DND-41 (cell line): Measurements from ENCODE around the gene ESF1.

Experiments used
- ATAC-seq: fragments of 200-7000 bp; cut with Tn5 transposase; 3 replicates; pipeline ENCODE4 v1.9.1; 2021; ENCODE audit warnings: low read depth; ENCODE audit not compliant: insufficient read depth
- DNase-seq: peaks from one replicate; pipeline ENCODE4 v3.0.0-alpha.2; 2020
- H2AFZ ChIP-seq: 2 replicates; pipeline ENCODE4 v1.6.0; 2012; ENCODE audit warnings: low read depth, low read length
- H3K27ac ChIP-seq: 2 replicates; pipeline ENCODE4 v1.5.1; 2012; ENCODE audit warnings: low read length, inconsistent platforms
- H3K27me3 ChIP-seq: fragments of 200-600 bp; sonication (generic); 2 replicates; pipeline ENCODE4 v1.6.0; 2012; ENCODE audit warnings: low read length, mild to moderate bottlenecking, inconsistent platforms; ENCODE audit not compliant: insufficient read depth, poor library complexity
- H3K36me3 ChIP-seq: 2 replicates; pipeline ENCODE4 v1.5.1; 2012; ENCODE audit warnings: low read length, inconsistent platforms; ENCODE audit not compliant: insufficient read depth
- H3K4me1 ChIP-seq: 2 replicates; pipeline ENCODE4 v1.5.1; 2012; ENCODE audit warnings: mild to moderate bottlenecking, low read length; ENCODE audit not compliant: insufficient read depth
- H3K4me2 ChIP-seq: 2 replicates; pipeline ENCODE4 v1.6.0; 2012; ENCODE audit warnings: mild to moderate bottlenecking, moderate library complexity, low read length, inconsistent platforms; ENCODE audit not compliant: insufficient read depth
- H3K4me3 ChIP-seq, 2 experiments: fragments of 200-600 bp in 1 of 2; shearing (Covaris generic) in 1 of 2; 2 replicates each; pipeline ENCODE4 v1.5.1; 2012 to 2016; ENCODE audit warnings: inconsistent platforms in 2 of 2, low read length in 2 of 2, mild to moderate bottlenecking in 2 of 2, low read depth in 1 of 2, moderate library complexity in 1 of 2
- H3K79me2 ChIP-seq: 2 replicates; pipeline ENCODE4 v1.6.0; 2012; ENCODE audit warnings: low read length, inconsistent platforms; ENCODE audit not compliant: insufficient read depth
- H3K9ac ChIP-seq: 2 replicates; pipeline ENCODE4 v1.6.0; 2012; ENCODE audit warnings: low read depth, mild to moderate bottlenecking, inconsistent platforms, low read length, moderate library complexity
- H3K9me3 ChIP-seq: 2 replicates; pipeline ENCODE4 v1.5.1; 2012; ENCODE audit warnings: low read length, moderate library complexity, mild to moderate bottlenecking, inconsistent platforms; ENCODE audit not compliant: insufficient read depth, severe bottlenecking
- H4K20me1 ChIP-seq: 2 replicates; pipeline ENCODE4 v1.6.0; 2012; ENCODE audit warnings: low read length; ENCODE audit not compliant: insufficient read depth
- CTCF ChIP-seq: IDR thresholded peaks from 2 replicates; pipeline ENCODE4 v1.5.1; 2012; ENCODE audit warnings: borderline replicate concordance, low read length, moderate library complexity, mild to moderate bottlenecking; ENCODE audit not compliant: poor library complexity, severe bottlenecking; ENCODE audit errors: extremely low read depth
- EZH2 ChIP-seq: IDR thresholded peaks from 3 replicates; pipeline ENCODE4 v1.6.1; 2012; ENCODE audit warnings: borderline replicate concordance, low read depth, mild to moderate bottlenecking, moderate library complexity, low read length, inconsistent platforms; ENCODE audit not compliant: severe bottlenecking

The ESF1 gene

DNA sequence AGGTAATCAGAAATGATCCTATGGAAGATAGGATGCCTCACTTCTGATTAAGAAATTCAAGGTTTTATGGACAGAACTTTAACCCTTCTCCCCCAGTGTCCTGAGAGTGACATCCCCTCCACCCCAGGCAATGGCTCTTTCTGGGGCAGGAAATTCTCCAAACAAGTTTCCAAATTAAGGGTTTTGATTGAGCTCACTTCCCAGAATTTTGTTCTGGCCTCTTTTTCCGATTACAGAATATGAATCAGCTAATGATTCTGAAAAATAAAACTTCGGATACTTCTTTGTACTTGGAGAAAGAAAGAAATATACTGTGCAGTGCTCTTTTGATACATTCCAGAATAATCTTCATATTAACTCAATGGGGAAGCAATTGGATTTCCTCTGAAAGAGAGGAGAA, 113.2 kb downstream of the ESF1 start:
- no peak overlapping the region for H3K9ac ChIP-seq

GRCh38 chr20:13670160-13670559, 114.6 kb downstream of the ESF1 start:
- DNase-seq (peak; percentile 90), ATAC-seq (peak; percentile 97)
- Histone ChIP-seq H4K20me1 (no peaks in the 10 kb centered on the region), H3K4me1 (peaks cover 38% of the 10 kb centered on the region), H3K79me2 (no peaks in the 10 kb centered on the region), H3K27me3 (no peaks in the 10 kb centered on the region), H3K27ac (peak overlapping the region; percentile 75), H3K9me3 (peaks cover 7% of the 10 kb centered on the region), H2AFZ (peak overlapping the region; percentile 62; the same call in 1 of the 2 replicates), H3K36me3 (no peaks in the 10 kb centered on the region), H3K9ac (peak overlapping the region; percentile 22), H3K4me3 (no peak overlapping the region), H3K4me2 (peak overlapping the region; percentile 28)
- TF ChIP-seq CTCF (no peak), EZH2 (no peak)

More for the DNA sequence above, 113.2 kb downstream of the ESF1 start:
- DNase-seq (no peak), ATAC-seq (no peak)
- Histone ChIP-seq H2AFZ (peak overlapping the region; percentile 62; the same call in 1 of the 2 replicates), H4K20me1 (no peaks in the 10 kb centered on the region), H3K9me3 (peaks cover 7% of the 10 kb centered on the region), H3K4me3 (no peak overlapping the region), H3K27me3 (no peaks in the 10 kb centered on the region), H3K79me2 (no peaks in the 10 kb centered on the region), H3K4me2 (no peak overlapping the region), H3K4me1 (peaks cover 41% of the 10 kb centered on the region), H3K27ac (peak overlapping the region; percentile 75), H3K36me3 (no peaks in the 10 kb centered on the region)
- TF ChIP-seq CTCF (no peak), EZH2 (no peak)

DNA sequence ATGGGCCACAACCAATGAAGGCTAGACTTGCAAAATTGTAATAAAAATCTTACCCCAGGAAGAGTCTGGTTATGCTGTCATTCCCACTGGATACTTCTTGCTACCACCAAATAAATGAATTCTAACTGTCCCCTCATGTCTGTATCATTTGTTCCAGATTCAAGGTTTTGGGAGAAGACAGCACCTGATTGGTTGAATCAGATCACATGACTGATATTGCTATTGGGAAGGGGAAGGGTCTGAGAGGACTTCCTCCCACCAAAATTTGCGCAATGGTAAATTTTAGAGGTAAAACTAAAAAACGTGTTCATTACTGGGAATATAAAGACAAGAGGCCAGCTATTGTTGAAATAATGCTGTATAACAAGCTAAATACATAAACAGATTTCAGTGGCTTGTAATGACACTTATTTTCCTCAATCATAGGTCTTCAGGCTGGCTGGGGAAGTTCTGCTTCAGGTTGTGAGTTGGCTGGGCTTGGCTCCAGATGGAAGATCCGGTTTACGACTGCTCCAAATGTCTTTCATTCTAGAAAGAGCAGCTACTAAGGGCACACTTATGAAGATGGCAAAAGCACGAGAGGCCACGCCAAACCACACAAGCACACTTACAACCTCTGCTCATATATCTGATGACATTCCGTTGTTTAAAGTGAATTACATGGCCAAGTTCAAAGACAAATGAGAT, 118.9 kb downstream of the ESF1 start:
- ATAC-seq = no peak
- DNase-seq = no peak
- Histone ChIP-seq H3K4me3 (no peak overlapping the region), H3K27ac (no peak overlapping the region), H3K4me2 (no peak overlapping the region), H4K20me1 (no peaks in the 10 kb centered on the region), H3K9ac (no peak overlapping the region), H3K9me3 (no peaks in the 10 kb centered on the region), H3K36me3 (no peaks in the 10 kb centered on the region), H3K4me1 (peaks cover 23% of the 10 kb centered on the region), H2AFZ (peak overlapping the region; percentile 36; the same call in 1 of the 2 replicates), H3K27me3 (no peaks in the 10 kb centered on the region), H3K79me2 (no peaks in the 10 kb centered on the region)
- TF ChIP-seq EZH2 = no peak
- TF ChIP-seq CTCF = no peak
